ENCODE measurements around the gene TPH2. TPM values are rescaled to one million over a fixed set of nuclear protein-coding genes. Genes with fewer than 3 reads are reported as not detected.

The TPH2 gene
- total and polyA plus RNA-seq, 7 donors, result 0.01 TPM; not detected in 6

GRCh38 chr12:71967211-71967610 is 28.6 kb downstream of the TPH2 start:
- ATAC-seq (no peak), DNase-seq (no peak)
- Histone ChIP-seq H3K4me3 (no peak overlapping the region), H3K4me1 (no peaks in the 10 kb centered on the region), H3K27me3 (ENCODE audit: insufficient read depth in 3 of 3, low read length in 2 of 3) (no peaks in the 10 kb centered on the region), H3K36me3 (ENCODE audit: insufficient read depth in 1 of 2, low read depth in 1 of 2) (no peaks in the 10 kb centered on the region), H3K27ac (no peak overlapping the region), H3K9me3 (no peaks in the 10 kb centered on the region)
- TF ChIP-seq CTCF (IDR thresholded peaks at IDR 0.05), result no peak
- WGBS, 3 donors, result 77 to 80% (median 78%) methylated on average over 3 of the region's 3 CpGs
- intact Hi-C loops (cut with DNase I), result no loop called here

GRCh38 chr12:71969330-71969729 is 30.7 kb downstream of the TPH2 start:
- Histone ChIP-seq H3K27me3 (ENCODE audit: insufficient read depth in 3 of 3, low read length in 2 of 3) (no peaks in the 10 kb centered on the region), H3K4me3 (no peak overlapping the region), H3K4me1 (no peaks in the 10 kb centered on the region), H3K27ac (no peak overlapping the region), H3K9me3 (no peaks in the 10 kb centered on the region), H3K36me3 (ENCODE audit: insufficient read depth in 1 of 2, low read depth in 1 of 2) (no peaks in the 10 kb centered on the region)
- intact Hi-C loops (cut with DNase I), result no loop called here
- WGBS, 3 donors, result 73 to 88% (median 87%) methylated on average over 1 of the region's 1 CpG
- ATAC-seq (no peak), DNase-seq (no peak)
- TF ChIP-seq CTCF (IDR thresholded peaks at IDR 0.05), result no peak

GRCh38 chr12:71970031-71970430 is 31.4 kb downstream of the TPH2 start:
- 86 to 91% (median 87%) methylated on average over 5 of the region's 5 CpGs for WGBS, 3 donors
- no peaks in the 10 kb centered on the region for H3K9me3 ChIP-seq
- intact Hi-C loops (cut with DNase I), result no loop called here
- no peak for ATAC-seq
- TF ChIP-seq CTCF (IDR thresholded peaks at IDR 0.05), result no peak
- DNase-seq, result no peak
- no peak overlapping the region for H3K4me3 ChIP-seq
- no peaks in the 10 kb centered on the region for H3K27me3 ChIP-seq (ENCODE audit: insufficient read depth in 3 of 3, low read length in 2 of 3)
- no peak overlapping the region for H3K27ac ChIP-seq
- no peaks in the 10 kb centered on the region for H3K4me1 ChIP-seq
- H3K36me3 ChIP-seq (ENCODE audit: insufficient read depth in 1 of 2, low read depth in 1 of 2), result no peaks in the 10 kb centered on the region

GRCh38 chr12:71972441-71973074 is 33.9 kb downstream of the TPH2 start:
- no peak for TF ChIP-seq CTCF (IDR thresholded peaks at IDR 0.05)
- H3K4me1 ChIP-seq, result no peaks in the 10 kb centered on the region
- H3K27ac ChIP-seq, result no peak overlapping the region
- H3K27me3 ChIP-seq (ENCODE audit: insufficient read depth in 3 of 3, low read length in 2 of 3), result no peaks in the 10 kb centered on the region
- 67 to 70% (median 68%) methylated on average over 4 of the region's 4 CpGs for WGBS, 3 donors
- no peaks in the 10 kb centered on the region for H3K9me3 ChIP-seq
- DNase-seq (no peak), ATAC-seq (no peak)
- intact Hi-C loops (cut with DNase I), result no loop called here
- H3K36me3 ChIP-seq (ENCODE audit: insufficient read depth in 1 of 2, low read depth in 1 of 2), result no peaks in the 10 kb centered on the region
- no peak overlapping the region for H3K4me3 ChIP-seq

GRCh38 chr12:71973687-71974086 is 35.0 kb downstream of the TPH2 start:
- H3K27ac ChIP-seq, result no peak overlapping the region

More at GRCh38 chr12:71973687-71974086, 35.0 kb downstream of the TPH2 start:
- TF ChIP-seq CTCF (IDR thresholded peaks at IDR 0.05), result no peak
- Histone ChIP-seq H3K36me3 (ENCODE audit: insufficient read depth in 1 of 2, low read depth in 1 of 2) (no peaks in the 10 kb centered on the region), H3K27me3 (ENCODE audit: insufficient read depth in 3 of 3, low read length in 2 of 3) (no peaks in the 10 kb centered on the region), H3K4me3 (no peak overlapping the region), H3K9me3 (no peaks in the 10 kb centered on the region), H3K4me1 (no peaks in the 10 kb centered on the region)
- DNase-seq (no peak), ATAC-seq (no peak)
- intact Hi-C loops (cut with DNase I), result no loop called here
- WGBS, 3 donors, result 65 to 86% (median 80%) methylated on average over 4 of the region's 4 CpGs

Data from psoas muscle (tissue), 8 donors.